Raji (cell line): Measurements from ENCODE around the gene DDOST.

Experiments used
- POLR2A ChIP-seq: IDR thresholded peaks from 2 replicates; pipeline ENCODE4 v1.6.1; 2011; ENCODE audit warnings: low read depth, low read length, control low read depth; ENCODE audit not compliant: insufficient read depth

Gene DDOST

GRCh38 chr1:20626098-20626427 lies 35.1 kb downstream of the DDOST start:
- TF ChIP-seq POLR2A = no peak

- no peak for TF ChIP-seq POLR2A
Observed at GRCh38 chr1:20625176-20626097, 35.7 kb downstream of the DDOST start.

DNA sequence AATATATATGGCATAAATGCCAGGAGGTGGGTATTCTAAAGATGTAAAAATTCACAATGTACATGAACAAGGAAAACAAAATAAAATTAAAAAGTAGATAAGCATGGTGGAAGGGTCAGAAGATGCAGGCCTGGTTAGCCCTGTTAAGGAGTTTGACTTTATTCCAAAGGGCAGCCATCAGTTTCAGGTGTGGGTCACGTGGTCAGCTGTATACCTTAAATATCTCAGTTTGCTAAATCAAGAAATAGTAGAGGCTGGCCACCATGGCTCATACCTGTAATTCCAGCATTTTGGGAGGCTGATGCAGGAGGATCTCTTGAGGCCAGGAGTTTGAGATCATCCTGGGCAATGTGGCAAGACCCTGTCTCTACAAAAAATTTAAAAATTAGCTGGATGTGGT lies 36.5 kb downstream of the DDOST start:
- TF ChIP-seq POLR2A = no peak

DNA sequence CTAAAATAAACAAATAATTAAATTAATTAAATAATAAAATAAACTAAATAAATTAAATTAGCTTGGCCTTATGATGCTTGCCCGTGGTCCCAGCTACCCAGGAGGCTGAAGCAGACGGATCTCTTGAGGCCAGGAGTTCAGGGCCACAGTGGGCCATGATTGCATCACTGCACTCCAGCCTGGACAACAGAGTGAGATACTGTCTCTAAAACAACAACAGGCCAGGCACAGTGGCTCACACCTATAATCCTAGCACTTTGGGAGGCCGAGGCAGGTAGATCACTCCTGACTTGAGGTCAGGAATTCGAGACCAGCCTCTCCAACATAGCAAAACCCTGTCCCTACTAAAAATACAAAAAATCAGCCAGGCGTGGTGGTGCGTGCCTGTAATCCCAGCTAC lies 40.2 kb downstream of the DDOST start:
- no peak for TF ChIP-seq POLR2A

DNA sequence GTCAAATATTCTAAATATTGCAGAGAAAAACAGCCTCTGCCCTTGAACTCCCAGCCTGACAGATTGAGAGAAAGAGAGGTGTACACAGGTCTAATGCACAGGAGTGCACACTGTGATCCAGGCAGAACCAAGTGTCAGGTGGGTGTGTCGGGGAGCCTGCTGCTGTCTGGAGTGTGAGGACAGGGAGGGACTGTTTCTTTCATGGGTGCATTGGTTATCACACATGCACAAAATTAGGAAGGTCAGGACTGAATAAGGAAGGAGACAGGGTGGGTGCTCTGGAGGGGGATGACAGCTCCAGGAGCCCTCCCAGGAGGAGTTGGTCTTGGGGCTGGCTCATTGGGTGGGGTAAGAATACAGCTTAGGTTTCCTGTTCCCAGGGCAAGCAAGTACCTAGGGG lies 41.2 kb downstream of the DDOST start:
- TF ChIP-seq POLR2A = no peak

- TF ChIP-seq POLR2A = no peak
Observed at GRCh38 chr1:20618550-20618949, 42.6 kb downstream of the DDOST start.

DNA sequence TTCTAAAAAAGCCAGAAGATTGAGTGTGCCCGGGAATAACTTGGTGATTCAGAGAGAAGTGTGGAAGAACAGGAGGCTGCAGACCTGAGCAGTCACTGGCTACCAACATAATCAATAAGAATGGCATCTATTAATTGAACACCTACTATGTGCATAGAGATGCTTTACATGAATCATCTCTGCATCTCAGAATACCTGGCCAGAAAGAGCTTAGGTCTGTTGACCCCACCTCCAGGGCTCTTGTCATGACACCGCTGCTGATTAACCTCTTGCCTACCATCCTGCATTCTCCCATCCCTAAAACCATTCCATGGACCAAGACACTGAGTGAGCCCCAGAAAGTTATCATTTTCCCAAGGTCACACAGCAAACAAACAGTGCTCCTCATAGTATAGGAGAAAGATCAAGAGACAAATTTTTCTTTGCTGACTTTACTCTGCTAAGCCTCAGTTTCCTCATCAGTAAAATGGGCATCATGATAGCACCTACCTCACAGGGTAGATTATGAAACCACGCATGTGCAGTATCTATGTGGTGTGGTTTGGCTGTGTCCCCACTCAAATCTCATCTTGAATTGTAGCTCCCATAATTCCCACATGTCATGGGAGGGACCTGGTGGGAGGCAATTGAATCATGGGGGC lies 44.2 kb downstream of the DDOST start:
- TF ChIP-seq POLR2A = no peak

DNA sequence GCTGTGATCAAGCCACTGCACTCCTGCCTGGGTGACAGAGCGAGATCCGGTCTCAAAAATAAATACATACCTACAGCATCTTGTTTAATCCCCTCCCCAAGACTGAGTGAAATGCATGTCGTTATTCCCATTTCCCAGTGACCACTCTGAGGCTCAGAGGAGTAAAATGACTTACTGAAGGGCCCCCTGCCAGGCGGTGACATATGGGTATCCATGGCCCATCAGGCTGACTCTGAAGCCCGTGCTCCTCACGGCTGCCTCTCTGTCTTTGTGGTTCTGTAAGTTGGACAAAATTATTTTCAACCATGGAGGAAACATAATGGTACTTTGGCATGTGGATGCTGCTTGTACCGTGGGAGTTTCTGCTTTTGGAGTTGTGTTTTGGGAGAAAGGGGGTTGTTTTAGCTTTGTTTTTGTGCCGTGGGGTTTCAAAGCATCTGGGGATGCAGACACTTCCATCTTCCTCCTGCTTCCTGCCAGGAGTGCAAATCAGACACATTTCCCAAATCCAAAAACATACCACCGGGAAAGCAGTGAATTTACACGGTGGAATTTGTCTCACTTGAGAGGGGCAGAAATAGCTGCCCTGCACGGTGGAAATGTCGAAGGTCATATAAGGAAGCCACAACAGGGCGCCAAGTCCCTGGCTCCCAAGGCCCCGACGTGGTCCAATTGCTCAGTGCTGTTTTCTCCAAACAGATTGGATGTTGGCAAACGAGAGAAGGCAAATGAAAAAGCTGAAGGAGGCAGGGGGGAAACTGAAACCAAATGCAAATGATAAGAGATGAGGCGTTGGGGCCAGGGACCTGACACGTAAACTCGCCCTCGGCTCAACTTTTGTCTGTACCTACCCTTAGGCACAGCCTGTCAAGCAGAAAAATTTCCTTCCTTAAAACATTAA lies 45.0 kb downstream of the DDOST start:
- no peak for TF ChIP-seq POLR2A

DNA sequence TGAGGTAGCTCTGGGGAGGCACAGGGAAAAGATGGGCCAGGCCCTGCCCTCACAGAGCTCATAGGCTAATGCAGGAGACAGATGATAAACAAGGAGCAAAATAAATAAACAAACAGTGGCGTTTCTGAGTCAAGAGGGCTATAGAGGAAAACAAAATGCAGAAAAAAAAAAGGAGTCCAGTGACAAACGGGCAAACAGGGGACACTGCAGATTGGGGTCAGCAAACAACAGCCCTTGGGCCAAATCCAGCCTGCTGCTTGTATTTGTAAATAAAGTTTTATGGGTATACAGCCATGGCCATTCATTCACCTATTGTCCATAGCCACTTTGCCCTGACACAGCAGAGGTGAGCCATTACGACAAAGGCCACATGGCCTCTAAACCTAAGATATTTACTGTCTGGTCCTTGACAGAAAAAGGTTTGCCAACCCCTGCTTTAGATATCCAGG lies 47.0 kb downstream of the DDOST start:
- no peak for TF ChIP-seq POLR2A

GRCh38 chr1:20612221-20612746 lies 48.9 kb downstream of the DDOST start:
- TF ChIP-seq POLR2A = no peak

GRCh38 chr1:20611652-20612051 lies 49.5 kb downstream of the DDOST start:
- no peak for TF ChIP-seq POLR2A

DNA sequence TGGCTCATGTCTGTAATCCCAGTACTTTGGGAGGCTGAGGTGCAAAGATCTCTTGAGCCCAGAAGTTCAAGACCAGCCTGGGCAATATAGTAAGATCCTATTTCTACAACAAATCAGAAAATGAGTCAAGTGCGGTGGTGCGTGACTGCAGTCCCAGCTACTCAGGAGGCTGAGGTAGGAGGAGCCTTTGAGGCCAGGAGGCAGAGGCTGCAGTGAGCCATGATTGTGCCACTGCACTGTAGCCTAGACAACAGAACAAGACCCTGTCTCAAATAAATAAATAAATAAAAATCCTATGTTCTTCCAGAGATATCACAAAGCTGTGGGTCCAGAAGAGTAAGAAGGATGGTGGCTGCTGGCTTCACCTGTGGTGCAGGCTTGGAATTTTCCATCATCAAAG lies 50.2 kb downstream of the DDOST start:
- TF ChIP-seq POLR2A = no peak

- TF ChIP-seq POLR2A = no peak
Observed at GRCh38 chr1:20609541-20609940, 51.6 kb downstream of the DDOST start.

DNA sequence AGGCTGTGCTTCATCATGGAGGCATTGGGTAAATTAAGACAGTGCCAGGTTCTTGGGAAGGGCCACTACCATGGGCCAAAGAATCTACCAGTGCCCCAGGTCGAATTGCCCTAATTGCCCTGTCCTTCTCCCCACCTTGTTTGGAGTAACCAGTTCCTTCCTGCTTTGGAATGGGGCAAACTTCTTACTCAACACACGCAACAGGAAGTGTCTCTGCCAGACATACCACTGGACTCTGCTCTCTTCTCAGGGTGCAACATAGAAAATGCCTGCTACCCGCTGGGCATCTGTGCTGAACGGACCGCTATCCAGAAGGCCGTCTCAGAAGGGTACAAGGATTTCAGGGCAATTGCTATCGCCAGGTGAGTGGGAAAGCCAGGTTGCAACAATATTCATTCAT lies 56.5 kb downstream of the DDOST start:
- TF ChIP-seq POLR2A = no peak
